NT2/D1 (cell line): ENCODE results near the gene TMPRSS11D.

ENCODE experiments used
- SUZ12 ChIP-seq: IDR thresholded peaks from 2 replicates; pipeline ENCODE4 v1.6.1; 2011; ENCODE audit not compliant: insufficient read length, insufficient read depth; ENCODE audit errors: extremely low read depth
- YY1 ChIP-seq: IDR thresholded peaks from 2 replicates; pipeline ENCODE4 v1.6.1; 2011; ENCODE audit not compliant: insufficient read length, insufficient read depth

DNA sequence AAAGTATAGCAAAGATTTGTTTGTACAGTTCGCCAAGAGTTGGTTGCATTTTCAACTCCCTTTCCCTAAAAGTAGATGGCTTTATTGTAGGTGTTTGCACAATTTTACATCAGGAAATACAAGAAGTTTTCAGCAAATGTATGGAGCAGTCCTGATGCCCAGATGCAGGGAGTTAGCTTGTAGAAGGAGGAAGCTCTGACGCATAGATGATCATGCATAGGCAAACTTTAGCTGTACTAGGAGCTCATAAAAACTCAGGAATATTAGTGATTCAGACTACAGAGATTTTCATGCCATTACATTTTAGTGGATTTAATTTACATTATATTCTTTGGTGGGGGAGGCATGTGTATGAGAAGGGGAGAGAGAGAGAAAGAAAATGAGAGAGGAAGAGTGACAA, 62.9 kb downstream of the TMPRSS11D start:
- TF ChIP-seq YY1 (no peak), SUZ12 (no peak)
